HG02943 (cell line): ENCODE data around the gene HPSE2.
A peak's percentile ranks its signal among the peaks of the same experiment; 100 is the strongest.

ENCODE experiments used
- ATAC-seq: cut with Tn5 transposase; IDR thresholded peaks from one replicate; pipeline ENCODE4 v1.9.1; 2021; ENCODE audit warnings: mild to moderate bottlenecking, low read depth, moderate library complexity; ENCODE audit not compliant: unreplicated experiment

HPSE2 gene

DNA sequence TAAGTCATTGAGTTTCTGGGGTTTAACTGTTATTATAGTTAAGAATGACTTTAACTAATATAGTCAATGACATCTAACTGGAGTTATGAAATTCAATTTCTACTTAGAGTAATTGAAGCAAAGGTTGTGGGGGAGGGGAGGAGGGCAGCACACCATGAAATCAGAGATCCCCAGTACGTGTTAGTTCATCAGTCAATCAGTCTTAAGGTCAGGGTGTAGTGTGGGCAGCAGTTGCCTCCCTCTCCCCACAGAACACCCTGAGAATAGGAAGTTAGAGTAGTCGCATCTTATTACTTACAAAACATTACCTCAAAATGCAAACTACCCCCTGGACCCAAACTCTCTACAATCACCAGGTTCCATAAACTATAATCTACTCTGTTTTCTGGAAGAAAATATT lies 781.9 kb downstream of the HPSE2 start:
- no peak for ATAC-seq

DNA sequence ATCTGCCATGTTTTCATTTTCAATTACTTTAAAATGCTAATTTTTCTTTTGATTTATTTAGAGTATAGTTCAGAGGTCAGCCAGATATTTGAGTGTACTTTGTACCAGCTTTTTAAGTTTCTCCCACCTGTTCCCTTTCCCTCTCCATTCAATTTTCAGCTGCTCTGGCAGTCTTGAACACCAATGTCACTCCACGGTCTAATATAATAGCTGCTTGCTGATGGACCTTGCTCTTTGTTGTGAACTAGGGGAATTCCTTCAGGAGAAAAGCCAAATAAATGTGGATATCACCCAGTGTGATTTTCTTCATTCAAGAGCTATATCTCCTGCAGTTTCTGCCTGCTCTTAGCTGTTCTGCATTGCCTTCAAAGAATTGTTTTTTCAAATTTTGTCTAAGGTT lies 785.0 kb downstream of the HPSE2 start:
- ATAC-seq = no peak

DNA sequence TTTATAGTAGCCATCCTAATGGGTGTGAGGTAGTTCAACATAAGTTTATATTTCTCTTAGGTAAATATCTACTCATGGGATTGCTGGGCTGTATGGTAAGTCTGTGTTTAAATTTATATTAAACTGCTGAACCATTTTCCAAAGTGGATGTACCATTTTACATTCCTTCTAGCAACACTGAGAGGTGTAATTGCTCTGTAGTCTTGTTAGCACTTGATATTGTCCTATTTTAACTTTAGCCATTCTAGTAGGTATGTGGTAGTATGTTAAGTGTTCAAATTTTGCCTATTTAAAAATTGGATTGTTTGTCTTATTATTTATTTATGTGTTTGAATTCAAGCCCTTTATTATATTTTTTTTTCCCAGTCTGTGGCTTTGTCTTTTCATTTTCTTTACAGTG lies 786.4 kb downstream of the HPSE2 start:
- ATAC-seq = no peak

GRCh38 chr10:98446661-98447221 lies 788.9 kb downstream of the HPSE2 start, which contains the start of gene HPS1:
Gene HPS1 (minus strand): TSS chr10:98446935. CDS start chr10:98443240, 3,695 bp downstream.
- ATAC-seq = peak; percentile 77

GRCh38 chr10:98446151-98446660 lies 789.4 kb downstream of the HPSE2 start:
- peak; percentile 39 for ATAC-seq

DNA sequence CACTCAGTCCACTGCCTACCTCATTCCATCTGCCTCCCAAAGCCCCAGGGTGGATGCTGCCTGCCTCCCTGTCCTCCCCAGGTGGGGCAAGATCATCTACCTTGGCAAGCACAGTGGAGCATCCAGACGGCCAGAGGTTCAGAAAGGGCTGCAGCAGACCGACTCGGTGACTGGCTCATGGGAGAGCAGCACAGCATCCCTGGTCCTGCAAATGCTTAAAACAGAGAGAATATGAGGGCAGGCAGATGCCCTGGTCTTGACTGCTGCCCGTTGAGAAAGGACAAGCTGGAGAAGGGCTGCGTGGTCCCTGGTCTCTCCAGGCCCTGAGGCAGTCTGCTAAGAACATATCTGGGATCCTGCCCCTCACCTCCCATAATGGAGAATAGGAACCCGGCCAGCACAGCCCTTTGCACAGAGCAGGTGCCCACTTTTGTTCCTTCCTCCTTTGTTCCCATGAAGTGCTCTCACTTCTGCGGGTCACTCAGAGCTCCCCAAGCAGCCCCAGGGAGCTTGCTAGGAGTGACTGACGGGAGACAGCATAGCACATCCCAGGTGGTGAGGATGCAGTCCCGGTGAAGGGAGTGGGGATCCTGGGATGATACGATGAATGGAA lies 790.3 kb downstream of the HPSE2 start:
- ATAC-seq = no peak

DNA sequence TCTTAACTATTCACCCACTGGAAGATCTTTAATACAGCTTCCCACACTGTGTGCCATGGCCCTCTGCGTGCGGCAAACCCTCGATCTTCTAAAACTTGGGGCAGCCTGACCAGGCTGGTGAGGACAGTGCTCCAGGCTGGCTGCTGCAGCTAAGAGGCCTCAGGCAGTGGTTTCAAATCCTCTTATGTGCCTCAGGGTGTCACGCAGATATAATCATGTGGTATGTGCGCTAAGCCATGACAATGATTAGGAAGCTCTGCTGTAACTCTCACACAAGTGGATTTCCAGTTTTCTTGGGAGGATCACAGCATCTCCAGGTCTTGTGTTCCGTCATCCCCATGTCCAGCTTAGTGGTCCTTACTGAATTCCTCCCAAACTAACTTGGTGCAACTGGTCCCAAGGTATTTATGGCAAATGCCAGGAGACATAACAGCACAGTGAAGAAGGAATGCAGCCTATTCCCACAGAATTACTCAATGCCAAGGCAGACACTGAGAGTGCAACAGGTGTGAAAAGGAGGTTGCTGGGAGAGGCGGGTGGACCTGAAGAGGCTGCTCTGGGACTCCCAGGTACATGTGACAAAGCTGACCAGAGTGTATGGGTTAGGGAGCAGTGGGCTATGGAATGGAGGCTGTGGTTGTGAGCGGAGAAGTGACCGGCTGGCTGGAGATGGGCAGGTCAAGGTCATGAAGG lies 791.2 kb downstream of the HPSE2 start:
- no peak for ATAC-seq

DNA sequence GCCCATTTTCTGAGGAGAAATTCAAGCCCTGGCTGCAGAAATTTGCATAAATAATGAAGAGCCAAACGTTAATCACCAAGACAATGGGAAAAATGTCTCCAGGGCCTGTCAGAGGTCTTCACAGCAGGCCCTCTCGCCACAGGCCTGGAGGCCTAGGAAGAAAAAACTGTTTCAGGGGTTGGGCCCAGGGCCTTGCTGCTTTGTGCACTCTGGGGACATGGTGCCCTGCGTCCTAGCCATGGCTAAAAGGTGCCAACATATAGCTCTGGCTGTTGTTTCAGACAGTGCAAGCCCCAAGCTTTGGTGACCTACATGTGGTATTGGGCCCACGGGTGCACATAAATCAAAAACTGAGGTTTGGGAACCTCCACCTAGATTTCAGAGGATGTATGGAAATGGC lies 796.9 kb downstream of the HPSE2 start:
- ATAC-seq = no peak

- ATAC-seq = no peak
Measured at GRCh38 chr10:98436704-98437103, 798.9 kb downstream of the HPSE2 start.

DNA sequence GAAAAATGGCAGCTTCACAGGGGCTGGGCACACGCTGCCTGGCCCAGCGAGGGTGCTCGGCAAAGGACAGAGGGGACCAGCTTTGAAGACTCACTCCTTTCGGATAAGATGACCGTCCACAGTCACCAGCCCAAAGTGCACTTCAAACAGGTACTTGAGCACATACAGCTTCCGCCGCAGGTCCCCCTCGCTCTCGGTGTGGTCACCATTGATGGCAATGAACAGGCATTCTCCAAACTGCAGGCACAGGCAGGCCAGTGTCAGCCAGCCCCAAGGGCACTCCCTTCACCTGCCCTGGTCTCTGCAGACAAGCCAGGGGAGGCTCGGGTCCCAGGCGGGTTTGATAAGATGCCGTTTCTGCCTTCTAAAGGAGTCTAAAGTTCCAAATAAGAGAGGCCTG lies 800.5 kb downstream of the HPSE2 start:
- no peak for ATAC-seq

- no peak for ATAC-seq
Measured at GRCh38 chr10:98433881-98434732, 801.5 kb downstream of the HPSE2 start.

GRCh38 chr10:98433371-98433770 lies 802.3 kb downstream of the HPSE2 start:
- ATAC-seq = no peak

- no peak for ATAC-seq
Measured at GRCh38 chr10:98432330-98432729, 803.3 kb downstream of the HPSE2 start.

DNA sequence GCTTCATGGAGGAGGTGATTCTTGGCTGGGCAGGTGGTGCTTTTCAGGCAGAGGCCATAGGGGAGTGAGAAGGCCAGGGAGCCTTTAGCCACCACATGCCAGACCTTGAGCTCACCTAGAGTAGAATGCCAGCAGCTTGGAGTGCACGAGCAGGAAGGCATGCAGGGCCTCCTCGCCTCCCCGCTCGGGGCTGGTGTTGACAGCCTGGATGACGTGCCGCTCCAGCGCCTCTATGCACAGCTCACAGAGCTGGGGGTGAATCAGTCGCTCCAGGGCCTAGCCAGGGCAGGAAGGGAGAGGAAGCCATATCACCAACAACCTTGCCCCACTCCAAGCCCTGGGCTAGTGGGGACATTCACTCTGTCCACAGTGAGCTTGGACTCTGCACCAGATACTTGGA lies 804.6 kb downstream of the HPSE2 start:
- no peak for ATAC-seq

- no peak for ATAC-seq
Measured at GRCh38 chr10:98430427-98430826, 805.2 kb downstream of the HPSE2 start.

DNA sequence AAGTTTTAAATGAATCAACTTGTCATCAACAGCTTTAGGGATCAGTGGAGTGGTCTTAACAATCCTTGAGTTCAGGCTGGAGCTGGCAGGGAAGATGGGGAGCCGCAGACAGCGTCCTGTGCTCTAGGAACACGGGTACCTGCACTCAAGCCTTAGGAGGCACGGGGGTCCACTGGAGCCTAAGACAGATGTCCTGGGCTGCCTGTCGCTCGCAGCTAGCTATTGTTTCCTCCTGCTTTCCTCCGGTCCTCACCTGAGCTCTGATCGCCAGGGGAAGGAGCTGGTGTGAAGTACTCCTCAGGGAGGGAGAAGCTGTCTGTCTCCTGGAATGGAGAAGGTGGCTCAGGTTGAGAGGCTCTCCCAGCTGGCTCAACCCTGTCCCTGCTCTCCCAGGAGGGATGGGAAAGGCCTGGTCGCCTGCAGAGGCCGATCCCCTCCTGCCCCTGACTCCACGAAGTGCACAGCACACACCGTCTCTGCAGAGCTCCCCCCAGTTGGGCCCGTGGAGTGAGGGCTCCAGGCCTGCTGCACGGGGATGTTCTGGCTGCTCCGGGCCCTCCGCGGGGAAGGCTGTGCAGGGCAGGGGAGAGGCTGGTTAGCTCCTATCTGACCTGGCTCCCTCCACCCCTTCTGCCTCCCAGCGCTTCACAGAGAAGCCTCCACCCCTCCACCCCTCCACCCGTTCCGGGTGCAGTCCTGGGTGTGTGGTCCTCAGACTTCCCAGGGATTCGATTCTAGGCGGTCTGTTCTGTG lies 806.2 kb downstream of the HPSE2 start:
- ATAC-seq = no peak

DNA sequence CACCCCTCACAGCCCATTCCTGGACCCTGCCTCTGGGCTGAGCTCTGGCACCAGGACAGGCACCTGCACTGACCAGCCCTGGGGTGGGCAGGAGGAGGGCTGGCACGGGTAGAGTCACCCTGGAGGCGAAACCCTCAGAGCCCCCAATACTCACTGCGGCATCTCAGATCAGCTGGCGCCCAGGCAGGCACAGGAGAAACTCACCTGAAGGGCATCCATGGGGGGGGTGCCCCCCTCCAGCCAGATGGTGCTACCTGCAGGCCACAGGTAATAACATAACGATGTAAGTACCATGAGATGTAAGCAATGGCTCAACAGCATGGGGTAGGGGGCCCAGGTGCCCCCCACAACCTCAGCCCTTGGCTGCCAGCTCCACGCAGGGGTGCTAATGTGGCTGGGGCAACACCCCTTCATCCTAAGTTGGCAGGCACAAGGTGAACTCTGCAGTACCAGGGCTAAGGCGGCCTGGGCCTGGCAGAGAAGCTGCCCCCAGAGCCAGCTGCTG lies 808.6 kb downstream of the HPSE2 start:
- ATAC-seq = no peak

- ATAC-seq = no peak
Measured at GRCh38 chr10:98425511-98426352, 809.9 kb downstream of the HPSE2 start.
